Measurements from ENCODE around the gene DIRAS1.
"Not testable (repeated sequence)": the region's sequence is repeated elsewhere in the genome, so short reads cannot be mapped to it uniquely, and the experiment has no call there.

The DIRAS1 gene

GRCh38 chr19:2726160-2726855 is 5.1 kb upstream of the DIRAS1 start:
- DNase-seq, result no peak

DNA sequence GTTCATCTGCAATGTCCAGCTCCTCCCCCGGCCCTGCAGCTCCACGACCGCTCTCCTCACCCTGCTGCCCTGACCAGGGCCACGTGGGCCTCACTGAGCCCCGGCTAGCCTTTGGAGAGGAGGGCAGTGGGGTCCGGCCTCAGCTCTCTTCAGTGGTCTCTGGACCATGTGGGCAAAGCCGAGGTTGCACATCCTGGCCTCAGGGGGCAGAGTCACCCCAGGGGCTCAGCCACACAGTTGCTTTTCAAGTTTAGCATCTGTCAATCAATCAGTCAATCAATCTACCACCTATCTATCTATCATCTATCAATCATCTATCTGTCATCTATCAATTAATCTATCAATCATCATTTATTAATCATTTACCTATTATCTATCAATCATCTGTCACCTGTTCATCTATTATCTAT is 3.0 kb upstream of the DIRAS1 start:
- no peak for DNase-seq

DNA sequence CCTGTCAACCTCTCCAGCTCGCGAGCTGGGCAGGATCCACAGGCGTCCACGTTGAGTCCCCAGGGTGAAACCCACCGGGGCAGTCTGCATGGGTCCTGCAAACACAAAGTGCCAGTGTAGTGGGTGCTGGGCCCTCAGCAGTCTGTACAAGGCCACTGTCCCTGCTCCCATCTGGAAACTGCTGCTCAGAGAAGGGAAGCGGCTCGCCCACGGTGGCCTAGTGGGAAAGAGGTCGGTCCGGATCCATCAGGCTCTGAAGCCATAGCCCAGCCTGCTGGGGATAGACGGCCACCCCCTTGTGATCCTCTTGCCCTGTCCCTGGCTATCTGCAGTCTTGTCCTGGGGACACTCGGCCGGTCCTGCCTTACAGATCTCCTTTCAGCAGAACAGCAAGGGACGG is 2.6 kb upstream of the DIRAS1 start:
- no peak for DNase-seq

DNA sequence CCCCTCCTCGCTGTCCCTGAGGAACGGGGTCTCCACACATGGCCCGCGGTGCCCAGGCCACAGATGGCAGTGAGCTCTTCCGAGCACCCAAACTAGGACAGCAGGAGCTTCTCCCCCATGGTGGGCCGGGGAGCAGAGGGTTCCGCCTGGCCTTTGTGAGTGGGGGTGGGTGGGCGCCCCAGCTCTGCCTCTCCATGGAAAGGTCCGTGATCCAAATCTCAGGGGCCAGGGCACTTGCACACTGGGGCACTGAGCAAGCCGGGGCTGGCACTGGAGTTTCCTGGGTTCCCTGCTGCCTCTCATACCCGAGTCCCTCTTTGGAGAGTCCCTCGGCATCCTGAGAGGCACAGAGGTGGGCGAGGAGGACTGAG is 2.2 kb upstream of the DIRAS1 start:
- DNase-seq, result no peak

GRCh38 chr19:2722541-2723344 is 1.6 kb upstream of the DIRAS1 start:
- no peak for DNase-seq

- no peak for DNase-seq
These were observed 683 bp upstream of the DIRAS1 start for GRCh38 chr19:2721570-2722540.

GRCh38 chr19:2719920-2720776 is 1.0 kb downstream of the DIRAS1 start:
- no peak for DNase-seq

DNA sequence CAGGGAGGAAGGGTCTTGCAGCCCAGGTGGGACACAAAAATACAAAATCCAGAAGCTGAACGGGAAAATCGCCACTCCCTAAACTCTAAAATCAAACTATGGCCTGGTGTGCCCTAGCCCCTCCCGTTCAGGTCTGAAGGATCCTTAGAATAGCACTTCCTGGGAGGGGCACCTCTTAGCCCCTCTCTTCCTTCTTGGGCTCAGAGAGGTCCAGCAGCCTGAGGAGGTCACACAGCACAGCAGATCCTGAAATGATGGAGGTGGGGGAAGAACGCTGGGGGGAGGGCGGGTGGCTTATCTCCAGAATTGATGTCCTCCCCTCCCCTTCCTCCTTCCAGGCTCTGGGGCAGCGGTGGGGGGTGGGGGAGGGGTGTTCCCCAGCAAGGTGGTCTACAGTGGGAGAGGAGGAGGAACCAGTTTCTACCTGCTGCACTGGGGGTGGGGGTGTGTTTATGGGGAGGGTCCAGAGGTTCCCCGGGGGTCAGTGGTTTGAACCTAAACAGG is 1.9 kb downstream of the DIRAS1 start:
- no peak for DNase-seq

- no peak for DNase-seq
These were observed 3.3 kb downstream of the DIRAS1 start for GRCh38 chr19:2717638-2718541.

GRCh38 chr19:2716722-2717637 is 4.2 kb downstream of the DIRAS1 start:
- DNase-seq, result no peak

DNA sequence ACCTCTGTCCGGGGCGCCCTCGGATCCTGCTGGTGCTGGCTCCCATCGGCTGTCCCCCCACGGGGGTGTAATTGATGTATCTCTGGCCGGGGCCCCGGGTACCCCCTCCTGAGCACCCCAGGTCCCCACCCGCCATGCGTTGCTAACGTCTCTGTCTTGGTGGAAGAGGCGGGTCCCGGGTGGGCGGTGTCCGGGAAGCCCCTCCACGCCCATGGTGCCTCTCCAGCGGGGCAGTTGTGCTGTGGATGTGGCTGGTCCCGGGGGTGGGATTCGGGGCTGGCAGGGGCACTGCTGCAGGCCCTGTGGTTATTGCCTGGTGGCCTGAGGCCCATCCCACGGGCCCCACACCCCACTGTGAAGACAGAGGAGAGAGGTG is 4.9 kb downstream of the DIRAS1 start:
- DNase-seq, result no peak

GRCh38 chr19:2715470-2716274 is 5.5 kb downstream of the DIRAS1 start:
- no peak for DNase-seq

DNA sequence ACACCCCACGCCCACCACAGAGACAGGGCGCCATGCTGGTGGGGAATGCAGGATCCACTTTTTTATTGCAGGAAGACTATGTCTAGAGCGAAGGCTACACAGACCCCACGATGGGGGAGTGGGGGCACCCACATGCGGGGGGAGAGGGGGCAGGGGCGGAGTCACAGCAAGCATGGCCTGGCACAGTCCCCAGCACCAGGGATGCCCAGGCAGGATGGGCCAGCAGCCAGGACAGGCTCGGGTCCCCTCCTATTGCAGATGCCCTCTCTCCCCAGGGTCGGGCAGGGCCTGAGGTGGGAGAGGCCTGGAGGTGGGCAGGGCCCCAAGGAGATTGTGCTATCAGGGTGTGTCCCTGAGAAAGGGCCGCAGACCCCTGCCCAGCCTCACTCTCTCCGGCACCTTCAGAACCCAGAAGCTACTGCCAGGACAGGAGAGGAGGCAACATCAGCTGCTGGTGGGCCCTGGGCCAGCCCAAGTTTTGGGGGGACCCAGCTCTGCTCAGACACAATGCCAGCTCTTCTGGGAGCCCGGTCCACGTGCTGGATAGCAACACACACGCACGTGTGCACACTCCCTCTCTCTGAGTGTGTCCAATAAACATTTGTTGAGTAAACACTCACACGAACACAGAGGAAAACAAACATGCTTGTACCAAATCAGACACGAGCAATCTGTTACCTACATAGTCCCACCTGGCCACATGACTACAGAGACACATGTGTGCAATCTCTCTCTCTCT is 6.5 kb downstream of the DIRAS1 start:
- no peak for DNase-seq

- DNase-seq, result not testable (repeated sequence)
These were observed 7.1 kb downstream of the DIRAS1 start for GRCh38 chr19:2714102-2714501.

DNA sequence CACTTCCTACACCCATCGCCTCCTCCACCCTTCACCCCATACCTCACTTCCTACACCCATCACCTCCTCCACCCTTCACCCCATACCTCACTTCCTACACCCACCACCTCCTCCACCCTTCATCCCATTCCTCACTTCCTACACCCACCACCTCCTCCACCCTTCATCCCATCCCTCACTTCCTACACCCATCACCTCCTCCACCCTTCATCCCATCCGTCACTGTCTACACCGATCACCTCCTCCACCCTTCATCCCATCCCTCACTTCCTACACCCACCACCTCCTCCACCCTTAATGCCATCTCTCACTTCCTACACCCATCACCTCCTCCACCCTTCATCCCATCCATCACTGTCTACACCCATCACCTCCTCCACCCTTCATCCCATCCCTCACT is 8.0 kb downstream of the DIRAS1 start:
- not testable (repeated sequence) for DNase-seq

DNA sequence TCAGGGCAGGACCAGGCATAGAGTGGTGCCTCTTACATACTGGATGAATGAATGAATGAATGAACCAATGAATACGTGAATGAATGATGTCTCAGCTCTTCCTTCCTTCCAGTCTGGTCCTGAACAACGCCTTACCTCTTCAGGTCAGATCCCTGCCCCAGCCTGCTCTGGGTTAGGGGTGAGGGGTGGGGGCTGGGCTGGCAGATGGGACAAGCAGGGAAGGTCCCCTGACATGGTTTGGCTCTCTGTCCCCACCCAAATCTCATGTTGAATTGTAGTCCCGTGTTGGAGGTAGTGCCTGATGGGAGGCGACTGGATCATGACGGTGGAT is 9.3 kb downstream of the DIRAS1 start:
- no peak for DNase-seq

- DNase-seq, result no peak
These were observed 9.8 kb downstream of the DIRAS1 start for GRCh38 chr19:2711172-2711874.

- no peak for DNase-seq
These were observed 14.9 kb downstream of the DIRAS1 start for GRCh38 chr19:2706251-2706650.

Data from NCI-H524 treated with DMSO at 0.1 percent for 48 hours (cell line).